MG63 (cell line): ENCODE results near the gene FOXN3. TPM values are rescaled to one million over a fixed set of nuclear protein-coding genes. Genes with fewer than 3 reads are reported as not detected.
A peak's percentile ranks its signal among the peaks of the same experiment; 100 is the strongest.

Experiments
- DNase-seq: peaks from one replicate; pipeline ENCODE4 v3.0.0-alpha.2; 2020
- H3K27me3 ChIP-seq: fragments of 250-450 bp; sonication (Bioruptor Pico); 2 replicates; pipeline ENCODE4 v1.5.1; 2020; ENCODE audit warnings: mild to moderate bottlenecking, moderate library complexity
- H3K36me3 ChIP-seq: fragments of 250-450 bp; sonication (Bioruptor Pico); 2 replicates; pipeline ENCODE4 v1.5.1; 2020; ENCODE audit warnings: mild to moderate bottlenecking, moderate library complexity
- H3K4me3 ChIP-seq: fragments of 250-450 bp; sonication (Bioruptor Pico); 2 replicates; pipeline ENCODE4 v1.5.1; 2020; ENCODE audit warnings: mild to moderate bottlenecking, moderate library complexity
- H3K9me3 ChIP-seq: fragments of 250-450 bp; sonication (Bioruptor Pico); 2 replicates; pipeline ENCODE4 v1.5.1; 2020; ENCODE audit warnings: mild to moderate bottlenecking, moderate library complexity
- total RNA-seq: library from RNA; depleted of rRNA; stranded (reverse); fragments of >200 nt; shearing (Covaris generic); gene quantifications from 2 replicates; pipeline ENCODE4 v1.2.3, GENCODE V29; 2014; ENCODE audit warnings: low replicate concordance; rRNA removed

Gene FOXN3, protein sequence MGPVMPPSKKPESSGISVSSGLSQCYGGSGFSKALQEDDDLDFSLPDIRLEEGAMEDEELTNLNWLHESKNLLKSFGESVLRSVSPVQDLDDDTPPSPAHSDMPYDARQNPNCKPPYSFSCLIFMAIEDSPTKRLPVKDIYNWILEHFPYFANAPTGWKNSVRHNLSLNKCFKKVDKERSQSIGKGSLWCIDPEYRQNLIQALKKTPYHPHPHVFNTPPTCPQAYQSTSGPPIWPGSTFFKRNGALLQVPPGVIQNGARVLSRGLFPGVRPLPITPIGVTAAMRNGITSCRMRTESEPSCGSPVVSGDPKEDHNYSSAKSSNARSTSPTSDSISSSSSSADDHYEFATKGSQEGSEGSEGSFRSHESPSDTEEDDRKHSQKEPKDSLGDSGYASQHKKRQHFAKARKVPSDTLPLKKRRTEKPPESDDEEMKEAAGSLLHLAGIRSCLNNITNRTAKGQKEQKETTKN
- 1.4 and 1.6 TPM in 2 replicates for total RNA-seq

DNA sequence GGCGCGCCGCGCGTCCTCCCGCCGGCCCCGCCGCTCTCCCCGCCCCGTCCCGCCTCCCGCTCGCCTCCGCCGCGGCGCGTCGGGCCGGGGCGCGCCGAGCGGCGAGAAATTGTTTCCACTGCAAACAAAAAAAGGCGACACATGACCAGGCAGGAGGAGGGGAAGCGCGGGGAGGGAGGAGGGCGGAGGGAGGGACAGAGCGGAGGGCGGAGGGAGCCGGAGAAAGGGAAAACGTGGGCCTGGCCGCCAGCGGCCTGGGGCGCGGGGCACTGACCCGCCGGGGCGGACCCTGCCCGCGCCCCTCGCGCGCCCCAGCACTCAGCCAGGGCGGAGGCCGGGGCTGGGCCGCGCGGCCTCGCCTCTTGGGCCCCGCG is at the start of gene FOXN3:
Gene FOXN3, minus strand, starts transcription at position 143 of the 374 bp plus-strand sequence. CDS start 4,757 bp downstream, outside the sequence.
- DNase-seq, result peak; percentile 76
- no peaks in the 10 kb centered on the region for H3K27me3 ChIP-seq
- peak within 1 kb of the TSS; percentile 56 for H3K4me3 ChIP-seq
- no peaks in the 10 kb centered on the region for H3K36me3 ChIP-seq
- H3K9me3 ChIP-seq, result no peaks in the 10 kb centered on the region

GRCh38 chr14:89466484-89466883 is 49.5 kb upstream of the FOXN3 start:
- no peaks in the 10 kb centered on the region for H3K9me3 ChIP-seq
- H3K27me3 ChIP-seq, result no peaks in the 10 kb centered on the region
- no peak for DNase-seq
- H3K36me3 ChIP-seq, result no peaks in the 10 kb centered on the region
- no peak overlapping the region for H3K4me3 ChIP-seq

DNA sequence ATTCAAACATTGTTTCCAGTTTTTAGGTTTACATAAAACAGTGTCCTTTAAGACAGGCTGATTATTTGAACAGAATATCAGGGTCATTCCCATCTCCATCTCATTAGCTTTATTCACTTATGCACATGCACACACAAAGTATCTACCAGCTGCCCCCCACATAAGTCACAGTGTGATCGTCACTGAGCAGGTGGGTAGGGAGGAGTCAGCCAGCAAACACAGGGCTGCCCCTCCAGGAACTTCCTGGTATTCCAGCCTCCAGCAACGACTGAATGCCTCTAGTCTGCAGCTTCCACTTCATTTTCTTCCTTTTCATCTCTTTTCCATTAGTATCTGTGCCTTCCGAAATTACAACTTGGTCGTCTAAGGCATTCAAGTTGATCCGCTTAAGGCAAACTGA is 48.8 kb upstream of the FOXN3 start:
- Histone ChIP-seq H3K4me3 (no peak overlapping the region), H3K36me3 (no peaks in the 10 kb centered on the region), H3K27me3 (no peaks in the 10 kb centered on the region), H3K9me3 (no peaks in the 10 kb centered on the region)
- no peak for DNase-seq

DNA sequence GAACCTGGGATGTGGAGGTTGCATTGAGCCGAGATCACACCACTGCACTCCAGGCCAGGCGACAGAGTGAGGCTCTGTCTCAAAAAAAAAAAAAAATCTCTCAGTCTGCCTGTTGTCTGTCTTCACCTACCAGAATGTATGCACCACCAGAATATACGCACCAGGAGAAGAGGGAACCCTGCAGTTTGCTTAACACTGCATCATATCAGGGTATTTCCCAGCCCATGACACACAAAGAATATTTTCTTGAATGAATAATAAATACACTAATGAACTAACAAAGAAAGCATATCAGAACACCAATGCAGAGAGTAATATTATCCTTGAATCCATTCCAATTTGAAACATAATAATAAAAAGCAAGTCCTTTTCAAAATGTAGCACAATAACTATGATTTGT is 44.2 kb upstream of the FOXN3 start:
- Histone ChIP-seq H3K36me3 (no peaks in the 10 kb centered on the region), H3K9me3 (no peaks in the 10 kb centered on the region), H3K4me3 (no peak overlapping the region), H3K27me3 (no peaks in the 10 kb centered on the region)
- DNase-seq, result no peak

DNA sequence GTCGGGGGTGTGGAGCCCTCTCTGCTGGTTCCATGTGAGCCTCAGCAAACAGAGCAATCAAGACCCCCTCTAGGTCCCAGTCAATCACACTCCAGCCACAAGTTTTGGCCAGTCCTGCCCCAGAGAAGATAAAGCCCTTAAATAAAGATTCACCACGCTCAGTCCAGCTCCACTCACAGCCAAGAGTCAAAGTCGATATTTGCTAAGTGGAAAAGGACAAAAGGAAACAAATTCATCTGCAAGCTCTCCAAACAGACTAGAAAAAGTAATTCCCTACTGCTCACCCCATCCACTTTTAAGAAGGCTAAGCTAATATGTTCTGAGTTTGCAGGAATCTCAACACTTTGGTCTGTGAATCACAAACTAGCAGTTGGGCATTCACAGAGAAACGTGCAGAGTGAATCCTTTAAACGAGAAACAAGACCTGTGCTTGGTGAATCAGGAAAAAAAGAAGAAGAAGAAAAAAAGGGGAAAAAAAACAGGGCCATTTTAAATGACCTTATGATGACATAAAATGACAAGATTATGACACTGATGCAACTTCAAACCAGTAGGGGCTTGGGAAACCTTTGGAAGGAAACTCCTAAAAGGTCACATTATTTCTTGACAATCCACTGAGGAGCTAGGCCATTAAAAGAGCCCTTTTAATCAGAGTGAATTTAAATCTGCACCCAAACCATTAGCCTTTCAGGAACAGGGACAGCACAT is 41.8 kb upstream of the FOXN3 start:
- Histone ChIP-seq H3K9me3 (no peaks in the 10 kb centered on the region), H3K4me3 (no peak overlapping the region), H3K27me3 (no peaks in the 10 kb centered on the region), H3K36me3 (no peaks in the 10 kb centered on the region)
- no peak for DNase-seq

- no peak overlapping the region for H3K4me3 ChIP-seq
- H3K27me3 ChIP-seq, result no peaks in the 10 kb centered on the region
- H3K9me3 ChIP-seq, result no peaks in the 10 kb centered on the region
- H3K36me3 ChIP-seq, result no peaks in the 10 kb centered on the region
- no peak for DNase-seq
Measured at GRCh38 chr14:89457007-89457406, 40.0 kb upstream of the FOXN3 start.

GRCh38 chr14:89455412-89455811 is 38.4 kb upstream of the FOXN3 start:
- Histone ChIP-seq H3K27me3 (no peaks in the 10 kb centered on the region), H3K36me3 (no peaks in the 10 kb centered on the region), H3K4me3 (no peak overlapping the region), H3K9me3 (no peaks in the 10 kb centered on the region)
- DNase-seq, result no peak

DNA sequence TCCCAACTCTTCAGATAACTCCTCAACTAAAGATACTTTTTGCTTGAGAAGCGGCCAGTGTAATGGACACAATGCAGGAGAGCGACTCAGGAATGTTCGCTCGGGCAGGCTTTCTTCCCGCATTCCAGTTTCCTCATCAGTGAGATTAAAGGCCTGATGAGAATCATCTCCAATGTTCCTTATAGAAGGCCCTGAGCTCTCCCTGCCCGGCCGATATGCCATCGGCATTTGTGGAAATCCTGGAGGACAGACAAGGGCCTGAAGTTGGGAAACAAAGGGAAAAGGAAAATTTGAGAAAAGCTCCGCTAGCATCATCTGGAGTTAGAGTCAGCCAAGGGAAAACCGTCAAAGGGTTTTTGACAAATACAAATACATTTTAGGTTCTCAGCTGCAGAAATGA is 38.0 kb upstream of the FOXN3 start:
- Histone ChIP-seq H3K4me3 (no peak overlapping the region), H3K36me3 (no peaks in the 10 kb centered on the region), H3K9me3 (no peaks in the 10 kb centered on the region), H3K27me3 (no peaks in the 10 kb centered on the region)
- DNase-seq, result no peak

DNA sequence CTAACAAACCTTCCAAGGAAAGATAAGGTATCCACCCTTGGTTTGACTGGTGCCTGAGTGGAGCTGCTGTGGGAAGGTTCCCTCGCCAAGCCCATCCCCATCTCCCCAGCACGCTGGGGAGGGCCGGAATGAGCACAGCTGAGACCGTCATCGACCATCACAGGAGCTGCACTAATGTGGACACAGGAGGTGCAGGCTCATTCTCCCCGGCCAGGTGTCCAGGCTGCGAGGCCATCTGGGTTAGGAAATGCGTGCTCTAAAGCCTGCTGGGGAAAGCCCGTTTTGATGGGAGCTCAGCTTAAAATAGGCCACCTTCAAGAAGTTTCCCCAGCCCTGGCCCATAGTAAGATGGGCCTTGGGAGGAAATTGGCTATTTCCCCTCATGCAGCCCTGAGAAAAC is 35.2 kb upstream of the FOXN3 start:
- H3K36me3 ChIP-seq, result no peaks in the 10 kb centered on the region
- no peak overlapping the region for H3K4me3 ChIP-seq
- H3K9me3 ChIP-seq, result no peaks in the 10 kb centered on the region
- H3K27me3 ChIP-seq, result no peaks in the 10 kb centered on the region
- DNase-seq, result no peak

GRCh38 chr14:89451229-89451628 is 34.2 kb upstream of the FOXN3 start:
- no peak for DNase-seq
- Histone ChIP-seq H3K9me3 (no peaks in the 10 kb centered on the region), H3K4me3 (no peak overlapping the region), H3K27me3 (no peaks in the 10 kb centered on the region), H3K36me3 (no peaks in the 10 kb centered on the region)

- Histone ChIP-seq H3K9me3 (no peaks in the 10 kb centered on the region), H3K4me3 (no peak overlapping the region), H3K36me3 (no peaks in the 10 kb centered on the region), H3K27me3 (no peaks in the 10 kb centered on the region)
- no peak for DNase-seq
Measured at GRCh38 chr14:89447182-89447944, 30.3 kb upstream of the FOXN3 start.

DNA sequence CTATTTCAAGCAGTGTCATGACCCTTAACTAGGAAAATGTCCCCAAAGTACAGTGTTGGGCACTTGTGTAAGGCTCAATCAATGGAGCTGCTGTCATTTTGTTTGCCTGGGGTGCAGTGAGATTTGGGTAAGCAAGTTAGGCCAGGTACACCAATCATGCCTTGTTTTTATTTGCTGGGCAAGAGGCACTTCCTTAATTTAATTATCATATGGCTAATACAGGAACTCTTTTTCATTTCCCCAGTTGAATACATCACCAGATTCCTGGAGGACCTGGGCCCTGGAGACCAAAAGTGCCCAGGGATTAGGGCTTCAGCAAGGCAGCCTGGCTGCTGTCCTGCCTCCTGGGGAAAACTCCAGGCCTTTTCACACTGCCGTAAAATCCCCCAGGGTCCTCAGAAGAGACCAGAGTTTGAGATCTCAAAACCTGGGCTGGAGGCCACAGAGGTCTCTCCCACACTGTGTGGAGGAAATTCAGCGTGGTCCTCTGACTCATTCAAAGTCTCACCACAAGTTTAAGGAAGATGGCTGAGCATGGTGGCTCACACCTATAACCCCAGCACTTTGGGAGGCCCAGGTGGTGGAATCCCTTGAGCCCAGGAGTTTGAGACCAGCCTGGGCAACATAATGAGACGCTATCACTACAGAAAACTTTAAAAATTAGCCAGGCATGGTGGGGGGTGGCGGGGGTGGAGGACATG is 28.4 kb upstream of the FOXN3 start:
- H3K27me3 ChIP-seq, result no peaks in the 10 kb centered on the region
- H3K9me3 ChIP-seq, result no peaks in the 10 kb centered on the region
- H3K36me3 ChIP-seq, result no peaks in the 10 kb centered on the region
- H3K4me3 ChIP-seq, result no peak overlapping the region
- no peak for DNase-seq

- Histone ChIP-seq H3K36me3 (no peaks in the 10 kb centered on the region), H3K27me3 (no peaks in the 10 kb centered on the region), H3K4me3 (no peak overlapping the region), H3K9me3 (no peaks in the 10 kb centered on the region)
- DNase-seq, result no peak
Measured at GRCh38 chr14:89444516-89445125, 27.6 kb upstream of the FOXN3 start.

GRCh38 chr14:89444044-89444443 is 27.0 kb upstream of the FOXN3 start:
- no peaks in the 10 kb centered on the region for H3K9me3 ChIP-seq
- no peak for DNase-seq
- no peak overlapping the region for H3K4me3 ChIP-seq
- H3K27me3 ChIP-seq, result no peaks in the 10 kb centered on the region
- no peaks in the 10 kb centered on the region for H3K36me3 ChIP-seq

DNA sequence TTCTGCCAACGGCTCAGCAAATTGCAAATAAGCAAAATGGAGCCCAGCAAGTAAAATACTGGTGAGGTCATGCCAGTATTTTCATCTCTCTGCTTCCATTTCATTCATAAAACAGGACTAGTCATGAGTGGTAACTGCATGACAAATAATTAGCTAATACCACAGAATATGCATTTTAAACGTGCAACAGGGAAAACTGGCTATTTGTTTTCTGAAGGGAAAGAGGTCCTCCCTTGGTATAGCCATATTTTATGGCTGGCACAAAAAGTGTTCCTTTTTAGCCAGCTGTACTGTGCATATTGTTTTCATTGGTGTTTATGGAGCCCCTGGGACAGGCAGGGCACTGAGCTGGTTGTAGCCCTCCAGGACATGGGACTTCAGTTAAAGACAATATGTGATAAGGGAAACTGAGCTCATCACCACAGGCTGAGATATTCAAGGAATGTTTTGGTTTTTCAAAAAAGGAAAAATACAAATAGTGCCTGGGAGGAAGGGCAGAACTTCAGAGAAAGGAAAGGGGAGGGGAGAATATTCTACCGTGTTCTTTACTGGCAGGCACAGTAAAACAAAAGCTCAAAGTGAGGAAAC is 26.1 kb upstream of the FOXN3 start:
- Histone ChIP-seq H3K27me3 (no peaks in the 10 kb centered on the region), H3K4me3 (no peak overlapping the region), H3K36me3 (no peaks in the 10 kb centered on the region), H3K9me3 (no peaks in the 10 kb centered on the region)
- no peak for DNase-seq

- Histone ChIP-seq H3K27me3 (no peaks in the 10 kb centered on the region), H3K4me3 (no peak overlapping the region), H3K36me3 (no peaks in the 10 kb centered on the region), H3K9me3 (no peaks in the 10 kb centered on the region)
- no peak for DNase-seq
Measured at GRCh38 chr14:89442280-89442679, 25.2 kb upstream of the FOXN3 start.
